Hepatocyte (in vitro differentiated cells): ENCODE measurements around the gene RAB3D. TPM values are rescaled to one million over a fixed set of nuclear protein-coding genes. Genes with fewer than 3 reads are reported as not detected.

Source experiments
- DNase-seq: peaks from one replicate; pipeline ENCODE4 v3.0.0-alpha.2; 2016; ENCODE audit warnings: low spot score
- H2AFZ ChIP-seq: fragments of 200-600 bp; sonication (generic); 2 replicates; pipeline ENCODE4 v1.6.0; 2016; ENCODE audit warnings: antibody characterized with exemption, mild to moderate bottlenecking
- H3K27ac ChIP-seq: fragments of 200-600 bp; sonication (generic); 2 replicates; pipeline ENCODE4 v1.5.1; 2016; ENCODE audit warnings: mild to moderate bottlenecking
- H3K27me3 ChIP-seq: fragments of 200-600 bp; sonication (generic); 2 replicates; pipeline ENCODE4 v1.6.1; 2016
- H3K36me3 ChIP-seq: fragments of 200-600 bp; sonication (generic); replicated peaks from 2 replicates; pipeline ENCODE4 v1.5.1; 2016; ENCODE audit warnings: low read depth; ENCODE audit not compliant: insufficient read depth
- H3K4me1 ChIP-seq: fragments of 200-600 bp; sonication (generic); 2 replicates; pipeline ENCODE4 v1.5.1; 2016; ENCODE audit warnings: mild to moderate bottlenecking, moderate library complexity; ENCODE audit not compliant: insufficient read depth
- H3K4me2 ChIP-seq: fragments of 200-600 bp; sonication (generic); 2 replicates; pipeline ENCODE4 v1.6.0; 2016
- H3K4me3 ChIP-seq: fragments of 200-600 bp; sonication (generic); 2 replicates; pipeline ENCODE4 v1.5.1; 2016; ENCODE audit warnings: mild to moderate bottlenecking
- H3K79me2 ChIP-seq: fragments of 200-600 bp; sonication (generic); 2 replicates; pipeline ENCODE4 v1.6.0; 2017; ENCODE audit warnings: mild to moderate bottlenecking
- H3K9me2 ChIP-seq: fragments of 200-600 bp; sonication (generic); replicated peaks from 2 replicates; pipeline ENCODE4 v1.6.0; 2017; ENCODE audit warnings: mild to moderate bottlenecking; ENCODE audit not compliant: insufficient read depth
- H3K9me3 ChIP-seq: fragments of 200-600 bp; sonication (generic); 2 replicates; pipeline ENCODE4 v1.5.1; 2016; ENCODE audit warnings: low read depth, mild to moderate bottlenecking
- H4K20me1 ChIP-seq: fragments of 200-600 bp; sonication (generic); 2 replicates; pipeline ENCODE4 v1.6.0; 2016; ENCODE audit warnings: mild to moderate bottlenecking; ENCODE audit not compliant: insufficient read depth, poor library complexity, severe bottlenecking
- CTCF ChIP-seq: fragments of 200-600 bp; sonication (generic); IDR thresholded peaks from 2 replicates; pipeline ENCODE4 v1.5.1; 2016; ENCODE audit warnings: antibody characterized with exemption, mild to moderate bottlenecking; ENCODE audit not compliant: poor library complexity
- EZH2 ChIP-seq: fragments of 200-600 bp; sonication (generic); IDR thresholded peaks from 2 replicates; pipeline ENCODE4 v1.6.1; 2016; ENCODE audit warnings: antibody characterized with exemption, mild to moderate bottlenecking, borderline replicate concordance
- EZH2phosphoT487 ChIP-seq: fragments of 200-600 bp; sonication (generic); IDR thresholded peaks from one replicate; pipeline ENCODE4 v1.6.1; 2018; ENCODE audit warnings: antibody characterized with exemption, mild to moderate bottlenecking, low read depth, moderate library complexity; ENCODE audit not compliant: unreplicated experiment, severe bottlenecking
- WGBS: methylation state at CpG from one replicate; pipeline ENCODE4 v1.1.6; 2016; ENCODE audit warnings: low lambda C conversion rate; ENCODE audit errors: missing lambda C conversion rate; 5-methylcytosine and 5-hydroxymethylcytosine counted together
- polyA plus RNA-seq: library from polyadenylated mRNA; unstranded; fragments of >200 nt; fragmentation: Nextera tagmentation; extraction: Ambion mirVana; gene quantifications from 2 replicates; pipeline ENCODE4 v1.2.1, GENCODE V29; 2016
- total RNA-seq: library from RNA; depleted of rRNA; stranded (reverse); fragments of >200 nt; gene quantifications from 2 replicates; pipeline ENCODE4 v1.2.3, GENCODE V29; 2014

Gene RAB3D
- total and polyA plus RNA-seq, 2 experiments from 2014 or later: 32.6 to 63.7 TPM

- no peaks in the 10 kb centered on the region for H3K27me3 ChIP-seq
- H3K79me2 ChIP-seq: peaks cover 4% of the 10 kb centered on the region
- no peak overlapping the region for H3K4me2 ChIP-seq
- no peak overlapping the region for H2AFZ ChIP-seq
- no peak for TF ChIP-seq EZH2phosphoT487
- no peak for TF ChIP-seq EZH2
- H3K9me2 ChIP-seq: no peaks in the 10 kb centered on the region
- no peaks in the 10 kb centered on the region for H3K9me3 ChIP-seq
- H3K36me3 ChIP-seq: no peaks in the 10 kb centered on the region
- no peak overlapping the region for H3K27ac ChIP-seq
- H4K20me1 ChIP-seq: no peaks in the 10 kb centered on the region
- DNase-seq: no peak
- WGBS: 79% methylated on average over 4 of the region's 4 CpGs
- no peaks in the 10 kb centered on the region for H3K4me1 ChIP-seq
- H3K4me3 ChIP-seq: no peak overlapping the region
Observed at GRCh38 chr19:11330127-11330526, 9.3 kb downstream of the RAB3D start.

- Histone ChIP-seq H3K4me1 (peaks cover 31% of the 10 kb centered on the region), H3K9me3 (no peaks in the 10 kb centered on the region), H3K9me2 (no peaks in the 10 kb centered on the region), H3K4me3 (no peak overlapping the region), H3K36me3 (no peaks in the 10 kb centered on the region), H3K4me2 (no peak overlapping the region), H2AFZ (no peak overlapping the region), H3K79me2 (no peaks in the 10 kb centered on the region), H3K27me3 (no peaks in the 10 kb centered on the region), H4K20me1 (no peaks in the 10 kb centered on the region), H3K27ac (no peak overlapping the region)
- DNase-seq: no peak
- 98% methylated on average over 7 of the region's 7 CpGs for WGBS
- TF ChIP-seq EZH2: no peak
- no peak for TF ChIP-seq EZH2phosphoT487
- no peak for TF ChIP-seq CTCF
Observed at GRCh38 chr19:11325544-11325943, 13.9 kb downstream of the RAB3D start.

- Histone ChIP-seq H3K4me1 (peaks cover 31% of the 10 kb centered on the region), H3K27me3 (no peaks in the 10 kb centered on the region), H4K20me1 (no peaks in the 10 kb centered on the region), H3K27ac (peak overlapping the region; percentile 81), H3K4me2 (peak overlapping the region; percentile 65), H3K9me3 (no peaks in the 10 kb centered on the region), H3K4me3 (no peak overlapping the region), H3K36me3 (no peaks in the 10 kb centered on the region), H2AFZ (no peak overlapping the region), H3K79me2 (no peaks in the 10 kb centered on the region), H3K9me2 (no peaks in the 10 kb centered on the region)
- DNase-seq: no peak
- no peak for TF ChIP-seq CTCF
- 85% methylated on average over 17 of the region's 17 CpGs for WGBS
Observed at GRCh38 chr19:11324748-11325389, 14.6 kb downstream of the RAB3D start.

DNA sequence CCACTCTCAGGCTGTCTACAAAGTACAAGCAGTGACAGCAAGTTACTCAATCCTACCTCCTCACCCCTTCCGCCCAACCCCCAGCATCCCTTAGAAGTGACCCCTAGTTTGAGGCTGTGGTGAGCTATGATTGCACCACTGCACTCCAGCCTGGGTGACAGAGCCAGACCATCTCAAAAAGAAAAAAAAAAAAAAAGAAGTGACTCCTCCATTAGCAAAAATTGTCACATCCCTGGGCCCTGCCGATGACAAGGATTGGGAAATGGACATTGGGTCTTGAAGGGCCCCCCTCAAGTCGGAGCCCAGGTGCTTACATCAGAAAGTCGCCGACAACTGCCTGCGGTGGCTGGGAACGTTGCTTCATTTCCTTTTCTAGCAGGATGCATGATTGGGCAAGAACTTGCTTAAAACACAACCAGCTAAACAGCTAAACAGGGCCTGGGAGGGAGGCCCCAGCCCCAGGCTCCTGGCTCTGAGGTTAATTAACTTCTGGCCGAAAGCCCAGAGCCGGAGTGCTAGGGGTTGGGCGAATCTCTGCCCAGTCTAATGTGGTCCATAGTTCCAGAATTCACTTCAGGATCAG is 15.3 kb downstream of the RAB3D start:
- Histone ChIP-seq H3K27me3 (no peaks in the 10 kb centered on the region), H3K9me2 (no peaks in the 10 kb centered on the region), H4K20me1 (no peaks in the 10 kb centered on the region), H3K4me3 (no peak overlapping the region), H3K4me1 (peaks cover 31% of the 10 kb centered on the region), H3K79me2 (no peaks in the 10 kb centered on the region), H3K27ac (peak overlapping the region; percentile 81), H3K9me3 (no peaks in the 10 kb centered on the region), H3K4me2 (peak overlapping the region; percentile 65), H2AFZ (no peak overlapping the region), H3K36me3 (no peaks in the 10 kb centered on the region)
- WGBS: 39% methylated on average over 10 of the region's 10 CpGs
- DNase-seq: peak; percentile 81
- no peak for TF ChIP-seq CTCF
- TF ChIP-seq EZH2phosphoT487: no peak
- TF ChIP-seq EZH2: no peak
